Body of pancreas (tissue), 2 donors: ENCODE measurements around the gene KRT73. TPM values are rescaled to one million over a fixed set of nuclear protein-coding genes. Genes with fewer than 3 reads are reported as not detected.

Experiments used
- total RNA-seq, 2 donors: library from RNA; depleted of rRNA; stranded (reverse); fragments of >200 nt; gene quantifications; one replicate each; pipeline ENCODE4 v1.1.0, GENCODE V29; 2016

Gene KRT73
- total RNA-seq, 2 donors from 2014 or later = 1.3 TPM; not detected in 1

Other genes starting within 250 kb of the KRT73 start
- not detected for gene KRT84, start 232.9 kb downstream of the KRT73 start, total RNA-seq
- gene KRT82, start 212.2 kb downstream of the KRT73 start, total RNA-seq = not detected
- gene KRT75, start 184.2 kb downstream of the KRT73 start, total RNA-seq = not detected
- gene KRT6B, start 166.4 kb downstream of the KRT73 start, total RNA-seq = not detected
- gene KRT6C, start 144.8 kb downstream of the KRT73 start, total RNA-seq = not detected
- not detected for gene KRT6A, start 125.3 kb downstream of the KRT73 start, total RNA-seq
- gene KRT5, start 98.2 kb downstream of the KRT73 start, total RNA-seq = 1 to 10 TPM in 1 of 2 donors, under 1 TPM in 1; 0.52 to 2.0 TPM
- gene KRT71, start 65.4 kb downstream of the KRT73 start, total RNA-seq = not detected
- gene KRT74, start 44.7 kb downstream of the KRT73 start, total RNA-seq = not detected
- not detected for gene KRT72, start 17.1 kb downstream of the KRT73 start, total RNA-seq
- not detected for gene KRT2, start 33.7 kb upstream of the KRT73 start, total RNA-seq
- not detected for gene KRT1, start 61.8 kb upstream of the KRT73 start, total RNA-seq
- not detected for gene KRT77, start 85.0 kb upstream of the KRT73 start, total RNA-seq
- not detected for gene KRT76, start 158.8 kb upstream of the KRT73 start, total RNA-seq
- gene KRT3, start 177.6 kb upstream of the KRT73 start, total RNA-seq = not detected
- gene KRT4, start 195.6 kb upstream of the KRT73 start, total RNA-seq = under 1 TPM in 1 of 2 donors, not detected in 1; 0.52 TPM
- gene KRT79, start 215.8 kb upstream of the KRT73 start, total RNA-seq = not detected
- not detected for gene KRT78, start 230.4 kb upstream of the KRT73 start, total RNA-seq